ENCODE data around the gene DNAAF2. TPM values are rescaled to one million over a fixed set of nuclear protein-coding genes. Genes with fewer than 3 reads are reported as not detected.

DNAAF2 gene
- total and polyA plus RNA-seq, 2 of the 13 experiments (the other 11 are each of a cell fraction or from before 2014, with no cell fraction given) = 6.1 to 13.6 TPM

GRCh38 chr14:49620182-49621113 is 14.6 kb downstream of the DNAAF2 start, which contains the start of the genes MGAT2 and RPL36AL (continued):
- TF ChIP-seq, protein P1, sequence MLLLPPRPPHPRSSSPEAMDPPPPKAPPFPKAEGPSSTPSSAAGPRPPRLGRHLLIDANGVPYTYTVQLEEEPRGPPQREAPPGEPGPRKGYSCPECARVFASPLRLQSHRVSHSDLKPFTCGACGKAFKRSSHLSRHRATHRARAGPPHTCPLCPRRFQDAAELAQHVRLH (CRISPR knock-in tag; IDR thresholded peaks at IDR 0.05; ENCODE audit: borderline replicate concordance, low read depth) = peak; percentile 78; the same call in 1 of the 2 replicates
- TF ChIP-seq TRIM22 (IDR thresholded peaks at IDR 0.05) (no peak), MLXIP (CRISPR knock-in tag; IDR thresholded peaks at IDR 0.05; ENCODE audit: borderline replicate concordance) (no peak), TOPORS (CRISPR knock-in tag; IDR thresholded peaks at IDR 0.05) (0 out of 2 replicates have a peak, but pooled peaks have one; percentile 74), ZNF230 (CRISPR knock-in tag; IDR thresholded peaks at IDR 0.05) (no peak), ZNF451 (CRISPR knock-in tag; IDR thresholded peaks at IDR 0.05) (no peak), ZFP36L2 (CRISPR knock-in tag; IDR thresholded peaks at IDR 0.05) (no peak), ZNF10 (CRISPR knock-in tag; IDR thresholded peaks at IDR 0.05; ENCODE audit: borderline replicate concordance, low read depth) (no peak), ZNF180 (CRISPR knock-in tag; IDR thresholded peaks at IDR 0.05; ENCODE audit: borderline replicate concordance, low read depth) (0 out of 2 replicates have a peak, but pooled peaks have one; percentile 56), PHF20 (CRISPR knock-in tag; IDR thresholded peaks at IDR 0.05) (peak; percentile 71), KAT7 (CRISPR knock-in tag; IDR thresholded peaks at IDR 0.05; ENCODE audit: borderline replicate concordance) (peak; percentile 85; the same call in 1 of the 2 replicates), TFE3 (CRISPR knock-in tag; IDR thresholded peaks at IDR 0.05) (peak; percentile 88), ZMYM2 (CRISPR knock-in tag; IDR thresholded peaks at IDR 0.05) (no peak), ZNF672 (CRISPR knock-in tag; IDR thresholded peaks at IDR 0.05) (no peak)
- TF ChIP-seq, protein P2, sequence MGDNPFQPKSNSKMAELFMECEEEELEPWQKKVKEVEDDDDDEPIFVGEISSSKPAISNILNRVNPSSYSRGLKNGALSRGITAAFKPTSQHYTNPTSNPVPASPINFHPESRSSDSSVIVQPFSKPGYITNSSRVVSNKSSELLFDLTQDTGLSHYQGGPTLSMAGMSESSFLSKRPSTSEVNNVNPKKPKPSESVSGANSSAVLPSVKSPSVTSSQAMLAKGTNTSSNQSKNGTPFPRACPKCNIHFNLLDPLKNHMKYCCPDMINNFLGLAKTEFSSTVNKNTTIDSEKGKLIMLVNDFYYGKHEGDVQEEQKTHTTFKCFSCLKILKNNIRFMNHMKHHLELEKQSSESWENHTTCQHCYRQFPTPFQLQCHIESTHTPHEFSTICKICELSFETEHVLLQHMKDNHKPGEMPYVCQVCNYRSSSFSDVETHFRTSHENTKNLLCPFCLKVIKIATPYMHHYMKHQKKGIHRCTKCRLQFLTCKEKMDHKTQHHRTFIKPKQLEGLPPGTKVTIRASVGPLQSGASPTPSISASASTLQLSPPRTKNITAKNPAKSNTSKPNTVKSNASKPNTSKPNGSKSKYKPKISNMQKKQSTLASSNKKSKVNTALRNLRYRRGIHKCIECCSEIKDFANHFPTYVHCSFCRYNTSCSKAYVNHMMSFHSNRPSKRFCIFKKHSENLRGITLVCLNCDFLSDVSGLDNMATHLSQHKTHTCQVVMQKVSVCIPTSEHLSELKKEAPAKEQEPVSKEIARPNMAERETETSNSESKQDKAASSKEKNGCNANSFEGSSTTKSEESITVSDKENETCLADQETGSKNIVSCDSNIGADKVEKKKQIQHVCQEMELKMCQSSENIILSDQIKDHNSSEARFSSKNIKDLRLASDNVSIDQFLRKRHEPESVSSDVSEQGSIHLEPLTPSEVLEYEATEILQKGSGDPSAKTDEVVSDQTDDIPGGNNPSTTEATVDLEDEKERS (CRISPR knock-in tag; IDR thresholded peaks at IDR 0.05) = no peak
- TF ChIP-seq, protein P3, sequence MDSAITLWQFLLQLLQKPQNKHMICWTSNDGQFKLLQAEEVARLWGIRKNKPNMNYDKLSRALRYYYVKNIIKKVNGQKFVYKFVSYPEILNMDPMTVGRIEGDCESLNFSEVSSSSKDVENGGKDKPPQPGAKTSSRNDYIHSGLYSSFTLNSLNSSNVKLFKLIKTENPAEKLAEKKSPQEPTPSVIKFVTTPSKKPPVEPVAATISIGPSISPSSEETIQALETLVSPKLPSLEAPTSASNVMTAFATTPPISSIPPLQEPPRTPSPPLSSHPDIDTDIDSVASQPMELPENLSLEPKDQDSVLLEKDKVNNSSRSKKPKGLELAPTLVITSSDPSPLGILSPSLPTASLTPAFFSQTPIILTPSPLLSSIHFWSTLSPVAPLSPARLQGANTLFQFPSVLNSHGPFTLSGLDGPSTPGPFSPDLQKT (CRISPR knock-in tag; IDR thresholded peaks at IDR 0.05; ENCODE audit: borderline replicate concordance) = no peak
